Measurements from ENCODE around the gene ZC3H4. TPM values are rescaled to one million over a fixed set of nuclear protein-coding genes. Genes with fewer than 3 reads are reported as not detected.

The ZC3H4 gene
- total RNA-seq, 6 experiments from 2014 or later, result 43.9 to 66.1 (median 55.2) TPM

DNA sequence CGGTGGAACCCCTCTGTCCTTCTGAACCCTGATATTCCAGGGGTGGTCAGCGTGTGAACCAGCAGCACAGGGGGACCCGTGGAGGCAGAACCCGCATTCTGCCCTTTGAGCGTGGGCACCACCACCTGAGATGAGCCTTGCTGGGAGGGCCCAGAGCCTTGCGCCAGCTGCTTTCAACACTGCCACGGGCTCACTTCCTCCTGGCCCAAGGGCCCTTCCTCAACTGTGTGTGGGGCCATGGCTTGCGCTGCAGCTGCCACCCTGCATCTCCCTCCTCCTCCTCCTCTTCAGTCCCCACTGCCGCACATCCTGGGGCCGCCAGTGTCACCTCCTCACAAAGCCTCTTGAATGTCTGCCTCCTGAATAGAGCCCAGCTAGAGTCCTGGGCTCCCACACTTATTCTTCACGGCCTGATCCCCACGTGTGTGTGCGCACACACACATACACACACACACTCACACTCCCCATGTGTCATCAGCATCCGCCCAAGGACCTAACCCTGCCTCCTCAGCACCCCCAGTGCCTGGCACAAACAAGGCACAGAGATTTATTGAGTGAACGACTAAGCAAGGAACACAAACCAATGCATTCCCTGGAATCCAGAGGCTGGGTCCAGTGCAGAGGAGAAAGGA is 38.3 kb downstream of the ZC3H4 start:
- Mint-ChIP-seq H3K27ac (no peak overlapping the region; the same call in 1 of the 2 replicates), H3K4me1 (ENCODE audit: low read depth) (peaks cover 12% of the 10 kb centered on the region), H3K27me3 (ENCODE audit: insufficient read depth) (no peaks in the 10 kb centered on the region), H3K9me3 (no peaks in the 10 kb centered on the region), H3K4me3 (no peak overlapping the region), H3K36me3 (ENCODE audit: low read depth) (peaks cover 27% of the 10 kb centered on the region; the same call in 1 of the 2 replicates)
- TF ChIP-seq, protein P1, sequence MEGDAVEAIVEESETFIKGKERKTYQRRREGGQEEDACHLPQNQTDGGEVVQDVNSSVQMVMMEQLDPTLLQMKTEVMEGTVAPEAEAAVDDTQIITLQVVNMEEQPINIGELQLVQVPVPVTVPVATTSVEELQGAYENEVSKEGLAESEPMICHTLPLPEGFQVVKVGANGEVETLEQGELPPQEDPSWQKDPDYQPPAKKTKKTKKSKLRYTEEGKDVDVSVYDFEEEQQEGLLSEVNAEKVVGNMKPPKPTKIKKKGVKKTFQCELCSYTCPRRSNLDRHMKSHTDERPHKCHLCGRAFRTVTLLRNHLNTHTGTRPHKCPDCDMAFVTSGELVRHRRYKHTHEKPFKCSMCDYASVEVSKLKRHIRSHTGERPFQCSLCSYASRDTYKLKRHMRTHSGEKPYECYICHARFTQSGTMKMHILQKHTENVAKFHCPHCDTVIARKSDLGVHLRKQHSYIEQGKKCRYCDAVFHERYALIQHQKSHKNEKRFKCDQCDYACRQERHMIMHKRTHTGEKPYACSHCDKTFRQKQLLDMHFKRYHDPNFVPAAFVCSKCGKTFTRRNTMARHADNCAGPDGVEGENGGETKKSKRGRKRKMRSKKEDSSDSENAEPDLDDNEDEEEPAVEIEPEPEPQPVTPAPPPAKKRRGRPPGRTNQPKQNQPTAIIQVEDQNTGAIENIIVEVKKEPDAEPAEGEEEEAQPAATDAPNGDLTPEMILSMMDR (IDR thresholded peaks at IDR 0.05), result no peak
- DNase-seq, result no peak

DNA sequence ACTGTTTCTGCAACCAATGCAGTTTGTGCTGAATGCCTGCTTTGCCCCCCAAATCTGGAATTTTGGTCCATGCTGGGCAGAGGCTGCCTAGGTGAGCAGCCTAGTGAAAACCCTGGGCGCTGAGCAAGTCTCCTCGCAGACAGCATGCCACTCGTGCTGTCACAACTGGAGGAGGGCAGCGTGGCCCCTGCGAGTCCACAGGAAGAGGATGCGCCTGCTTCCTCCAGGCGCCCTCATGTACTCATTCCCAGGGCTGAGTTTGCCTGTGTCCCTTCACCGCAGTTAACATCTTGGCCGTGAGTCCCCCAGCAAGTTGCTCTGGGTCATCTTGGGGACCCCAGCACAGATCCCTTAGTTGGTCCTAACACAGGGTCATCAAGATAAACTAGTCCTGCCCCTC is 39.0 kb downstream of the ZC3H4 start:
- H3K36me3 Mint-ChIP-seq (ENCODE audit: low read depth), result peaks cover 31% of the 10 kb centered on the region; the same call in 1 of the 2 replicates

DNA sequence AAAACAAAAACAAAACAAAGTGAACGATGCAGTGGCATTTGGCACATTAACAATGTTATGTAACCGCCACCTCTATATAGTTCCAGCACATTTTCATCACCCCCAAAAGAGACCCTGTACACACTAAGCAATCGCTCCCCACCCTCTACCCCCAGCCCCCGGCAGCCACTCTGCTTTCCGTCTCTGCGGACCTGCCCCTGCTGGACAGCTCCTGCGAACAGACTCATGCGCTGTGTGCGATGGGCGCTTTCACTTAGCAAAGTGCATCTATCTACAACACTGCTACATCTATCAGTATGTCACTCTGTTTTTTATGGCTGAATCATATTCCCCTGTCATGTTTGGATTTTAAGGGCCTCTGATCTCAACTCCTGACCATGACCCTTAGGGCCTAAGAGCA is 40.0 kb downstream of the ZC3H4 start:
- H3K4me1 Mint-ChIP-seq (ENCODE audit: low read depth), result no peaks in the 10 kb centered on the region
- H3K27ac Mint-ChIP-seq, result peak overlapping the region; percentile 34; the same call in 1 of the 2 replicates
- H3K4me3 Mint-ChIP-seq, result no peak overlapping the region
- no peak for DNase-seq
- TF ChIP-seq, protein P1 (IDR thresholded peaks at IDR 0.05), result no peak
- H3K36me3 Mint-ChIP-seq (ENCODE audit: low read depth), result peaks cover 31% of the 10 kb centered on the region; the same call in 1 of the 2 replicates
- no peaks in the 10 kb centered on the region for H3K9me3 Mint-ChIP-seq
- H3K27me3 Mint-ChIP-seq (ENCODE audit: insufficient read depth), result no peaks in the 10 kb centered on the region; the same call in none of the 2 replicates

More for the DNA sequence above, 39.0 kb downstream of the ZC3H4 start:
- Mint-ChIP-seq H3K27ac (no peak overlapping the region), H3K4me1 (ENCODE audit: low read depth) (peaks cover 5% of the 10 kb centered on the region), H3K27me3 (ENCODE audit: insufficient read depth) (no peaks in the 10 kb centered on the region), H3K9me3 (no peaks in the 10 kb centered on the region), H3K4me3 (no peak overlapping the region)
- DNase-seq, result no peak
- TF ChIP-seq, protein P1 (IDR thresholded peaks at IDR 0.05), result no peak

GRCh38 chr19:47072323-47072722 is 41.3 kb downstream of the ZC3H4 start:
- TF ChIP-seq, protein P1 (IDR thresholded peaks at IDR 0.05), result no peak
- no peak for DNase-seq
- H3K9me3 Mint-ChIP-seq, result no peaks in the 10 kb centered on the region
- no peaks in the 10 kb centered on the region for H3K4me1 Mint-ChIP-seq (ENCODE audit: low read depth)
- H3K27me3 Mint-ChIP-seq (ENCODE audit: insufficient read depth), result no peaks in the 10 kb centered on the region; the same call in none of the 2 replicates
- H3K27ac Mint-ChIP-seq, result no peak overlapping the region
- H3K36me3 Mint-ChIP-seq (ENCODE audit: low read depth), result peaks cover 31% of the 10 kb centered on the region; the same call in 1 of the 2 replicates
- no peak overlapping the region for H3K4me3 Mint-ChIP-seq

GRCh38 chr19:47071731-47072130 is 41.8 kb downstream of the ZC3H4 start:
- H3K27ac Mint-ChIP-seq, result no peak overlapping the region
- no peaks in the 10 kb centered on the region; the same call in none of the 2 replicates for H3K27me3 Mint-ChIP-seq (ENCODE audit: insufficient read depth)
- H3K4me3 Mint-ChIP-seq, result no peak overlapping the region
- DNase-seq, result no peak
- peaks cover 31% of the 10 kb centered on the region; the same call in 1 of the 2 replicates for H3K36me3 Mint-ChIP-seq (ENCODE audit: low read depth)
- TF ChIP-seq, protein P1 (IDR thresholded peaks at IDR 0.05), result no peak
- no peaks in the 10 kb centered on the region for H3K4me1 Mint-ChIP-seq (ENCODE audit: low read depth)
- no peaks in the 10 kb centered on the region for H3K9me3 Mint-ChIP-seq

Data from HFFc6 (cell line).